NK-92 treated with Interleukin-12 subunit alpha and Interleukin-12 subunit beta, amount 100 ng/mL, for 24 hours (cell line): ENCODE measurements around the gene PLCB4.

Source experiments
- DNase-seq: peaks from one replicate; lab custom pipeline; 2025; lab: John Stamatoyannopoulos, UW

Gene PLCB4

DNA sequence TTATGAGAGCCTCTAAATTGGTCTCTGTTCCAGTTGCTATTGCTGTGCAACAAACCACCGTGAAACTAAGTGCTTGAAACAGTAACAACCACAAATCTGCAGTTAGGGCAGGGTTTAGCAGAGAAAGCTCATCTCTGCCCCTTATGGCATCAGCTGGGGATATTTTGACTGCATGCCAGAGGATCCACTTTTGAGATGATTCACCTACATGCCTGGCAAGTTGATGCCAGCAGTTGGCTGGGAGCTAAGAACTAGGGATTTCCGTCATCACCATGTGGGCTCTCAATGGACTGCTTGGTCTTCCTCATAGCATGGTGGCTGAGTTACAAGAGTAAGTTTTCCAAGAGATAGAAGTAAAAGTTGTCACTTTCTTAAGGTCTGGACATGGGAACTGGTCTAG lies 35.1 kb downstream of the PLCB4 start:
- DNase-seq: no peak

DNA sequence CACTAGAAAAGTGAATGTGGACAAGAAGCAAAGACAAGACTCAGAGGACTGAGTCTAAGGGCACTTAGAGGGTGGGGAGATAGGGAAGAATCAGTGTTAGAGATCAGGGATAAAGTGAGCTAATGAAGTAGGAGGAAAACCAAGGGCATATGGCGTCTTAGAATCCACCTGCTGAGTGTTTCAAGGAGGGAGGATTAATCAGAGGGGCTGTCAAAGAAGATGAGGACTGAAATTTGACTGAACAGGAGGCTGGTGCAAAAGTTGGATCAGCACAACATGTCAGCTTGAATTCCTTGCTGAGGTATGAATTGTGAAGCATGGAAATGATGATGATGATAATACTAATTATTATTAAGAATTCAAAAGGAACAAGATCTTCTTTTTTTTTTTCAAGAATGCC lies 39.4 kb downstream of the PLCB4 start:
- DNase-seq: no peak

DNA sequence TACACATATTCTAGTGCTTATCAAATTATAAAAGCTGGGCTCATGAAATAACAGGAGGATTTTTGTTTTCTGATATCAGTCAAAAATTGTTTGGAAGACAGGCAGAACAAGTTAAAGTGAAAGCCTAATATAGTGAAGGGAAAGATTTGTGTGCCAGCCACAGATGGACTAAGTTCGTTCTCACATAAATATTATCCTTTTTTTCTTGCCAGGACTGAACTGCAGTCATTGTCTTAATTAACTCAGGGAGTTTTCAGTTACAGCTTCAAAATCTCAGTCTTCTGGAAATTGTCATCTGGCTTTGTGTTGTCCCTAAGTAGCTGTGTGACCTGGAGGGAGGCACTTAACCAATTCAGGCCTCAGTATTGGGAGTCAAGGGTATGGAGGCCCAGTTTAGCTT lies 40.7 kb downstream of the PLCB4 start:
- no peak for DNase-seq

DNA sequence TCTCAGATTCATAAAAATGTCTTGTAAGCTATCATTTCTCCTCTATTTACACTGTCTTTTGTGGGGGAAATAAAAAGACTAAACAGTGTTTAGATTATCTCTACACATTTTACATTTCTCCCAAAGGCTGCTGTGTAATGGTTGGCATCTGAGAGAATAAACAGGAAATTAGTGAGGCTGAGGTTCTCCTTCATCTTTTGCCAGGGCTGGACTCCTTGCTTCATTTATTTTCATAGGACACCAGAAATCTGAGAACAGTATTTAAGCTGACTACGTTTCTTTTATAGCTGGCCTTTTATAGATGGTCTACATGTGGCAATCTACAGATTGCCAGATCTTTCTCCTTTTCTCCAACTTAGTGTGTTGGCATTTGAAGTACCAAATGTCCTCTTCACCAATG lies 41.5 kb downstream of the PLCB4 start:
- DNase-seq: no peak

DNA sequence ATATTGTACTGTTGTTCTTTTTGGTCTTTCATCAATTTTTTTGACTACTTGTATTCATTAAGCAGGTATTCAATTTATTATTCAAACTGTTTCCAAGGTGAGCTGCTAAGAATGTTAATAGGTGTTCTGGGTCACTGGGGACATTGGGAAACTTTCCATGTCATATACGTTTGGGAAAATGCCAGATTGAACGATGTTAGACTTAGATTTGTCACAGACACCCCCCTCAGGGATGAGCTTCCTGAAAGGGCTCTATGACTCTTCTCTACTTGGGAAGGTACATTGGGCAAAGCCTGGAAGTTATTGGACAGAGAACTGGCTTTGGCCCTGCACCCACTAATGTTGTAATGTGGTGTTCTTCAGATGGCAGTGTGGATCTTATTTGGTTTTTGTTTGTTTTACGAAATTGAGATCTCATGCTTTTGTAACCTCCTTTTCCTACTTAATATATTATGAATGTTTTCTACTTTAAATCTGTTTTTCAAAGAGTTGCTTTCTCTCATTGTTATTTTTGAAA lies 42.1 kb downstream of the PLCB4 start:
- no peak for DNase-seq

DNA sequence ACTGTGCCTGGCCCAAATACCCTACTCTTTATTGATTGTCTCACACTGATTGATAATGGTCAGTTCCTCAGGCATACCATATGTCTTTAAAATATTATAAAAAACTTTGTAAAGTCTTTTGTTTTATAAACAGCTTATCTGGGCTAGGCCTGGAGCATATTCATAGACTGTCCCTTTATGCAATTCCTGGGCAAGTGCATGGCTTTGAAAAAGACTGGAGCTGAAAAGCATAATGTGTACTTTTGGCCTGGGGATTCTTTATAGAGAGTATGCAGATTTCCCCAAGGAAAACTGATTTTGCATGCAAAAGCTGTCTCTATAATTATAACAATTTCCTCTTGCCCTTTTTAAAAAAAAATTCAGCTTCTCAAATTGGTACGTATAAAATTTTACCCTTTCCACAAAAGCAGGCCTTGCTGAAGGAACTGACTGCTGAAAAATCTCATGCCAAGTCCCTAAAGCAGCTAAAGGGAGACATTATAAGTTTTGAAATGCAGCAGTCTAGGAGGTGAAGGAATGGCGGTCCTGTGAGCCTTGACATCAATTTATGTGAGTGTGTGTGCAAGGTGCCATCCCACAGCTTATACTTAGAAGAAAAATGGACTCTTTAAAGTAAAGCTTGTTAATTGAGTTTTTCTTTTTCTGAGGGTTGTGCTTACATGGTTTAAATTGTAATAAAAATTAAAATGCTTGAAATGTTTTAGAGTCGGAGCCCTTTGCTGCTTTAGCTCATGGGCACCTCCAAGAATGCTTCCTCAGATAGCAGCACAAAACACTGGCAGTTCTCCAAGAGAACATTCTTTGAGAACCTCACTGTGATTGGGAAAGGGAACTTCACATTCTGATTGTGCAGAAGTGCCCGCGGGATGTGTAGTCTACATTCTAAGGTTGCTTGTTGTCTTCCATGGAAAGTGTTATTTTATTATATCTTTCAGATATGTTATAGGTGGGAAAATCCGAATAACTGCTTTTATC lies 43.9 kb downstream of the PLCB4 start:
- no peak for DNase-seq

DNA sequence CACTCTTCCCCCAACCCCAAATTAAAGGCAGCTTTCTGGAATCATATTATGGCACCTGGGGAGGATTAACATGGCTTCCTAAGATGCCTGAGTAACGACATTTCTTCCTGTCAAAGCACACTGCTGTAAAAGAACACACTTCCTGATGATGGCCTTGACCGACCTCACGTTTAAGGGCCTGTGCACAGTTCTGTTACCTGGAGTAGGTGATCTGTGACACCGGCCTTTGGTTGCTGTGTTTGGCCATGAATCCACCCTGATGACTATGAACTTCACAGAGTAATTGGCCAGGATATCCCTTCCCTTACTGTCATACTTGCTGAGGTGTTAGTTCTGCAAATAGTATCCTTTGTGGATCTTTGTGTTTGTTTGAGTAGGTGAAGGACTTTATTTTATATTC lies 45.8 kb downstream of the PLCB4 start:
- DNase-seq: no peak

DNA sequence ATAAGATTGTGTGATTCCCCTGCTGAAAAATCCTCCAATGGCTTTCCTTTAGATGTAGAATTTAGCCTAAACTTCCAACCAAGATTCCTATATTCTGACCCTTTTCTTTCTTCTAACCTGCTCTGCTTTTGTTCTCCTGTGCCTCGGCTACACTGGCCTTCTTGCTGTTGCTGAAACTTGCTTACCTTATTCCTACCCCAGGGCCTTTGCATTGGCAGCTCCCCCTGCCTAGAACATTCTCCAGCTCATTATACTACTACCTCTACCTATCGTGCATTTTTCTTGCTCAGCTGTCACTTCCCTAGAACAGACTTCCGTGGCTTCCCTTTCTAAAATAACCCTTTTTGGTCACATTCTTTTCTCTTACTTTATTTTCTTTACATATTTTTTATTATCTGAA lies 48.7 kb downstream of the PLCB4 start:
- no peak for DNase-seq

DNA sequence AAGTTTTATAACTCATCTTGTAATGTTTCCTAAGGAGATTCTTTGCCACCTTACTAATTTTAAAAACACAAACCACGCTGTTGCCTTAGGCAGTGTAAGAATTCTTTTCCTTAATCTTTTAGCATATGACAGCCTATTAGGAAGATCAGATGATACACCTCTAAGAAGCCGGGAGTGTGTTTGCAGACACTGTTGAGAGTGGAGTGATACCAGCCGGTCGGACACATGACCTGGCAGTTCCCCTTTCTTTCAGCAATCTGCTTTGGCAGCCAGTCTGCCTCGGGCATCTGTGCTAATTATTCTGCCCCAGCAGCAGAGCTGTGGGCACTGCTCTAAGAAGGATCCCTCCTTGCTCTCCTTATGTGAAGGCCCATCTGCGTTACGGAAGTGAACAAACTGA lies 50.9 kb downstream of the PLCB4 start:
- no peak for DNase-seq

DNA sequence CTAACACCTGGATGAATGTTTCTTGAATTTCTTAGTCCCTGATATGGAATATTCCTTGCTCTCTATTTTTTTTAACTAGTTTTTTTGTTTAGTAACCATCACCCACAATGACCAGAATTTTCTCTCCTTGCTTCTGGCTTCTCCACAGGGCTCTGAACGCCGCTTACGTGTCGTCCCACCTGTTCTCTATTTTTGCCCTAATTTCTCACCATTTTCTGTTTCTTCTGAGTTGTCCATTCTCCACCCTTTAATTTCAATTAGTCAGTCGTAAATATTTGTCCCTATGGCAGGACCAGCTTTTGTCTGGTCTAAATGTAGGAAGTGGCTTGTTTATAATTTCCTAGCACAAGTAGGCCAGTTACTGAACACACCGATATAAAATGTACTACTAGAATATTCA lies 52.3 kb downstream of the PLCB4 start:
- no peak for DNase-seq

DNA sequence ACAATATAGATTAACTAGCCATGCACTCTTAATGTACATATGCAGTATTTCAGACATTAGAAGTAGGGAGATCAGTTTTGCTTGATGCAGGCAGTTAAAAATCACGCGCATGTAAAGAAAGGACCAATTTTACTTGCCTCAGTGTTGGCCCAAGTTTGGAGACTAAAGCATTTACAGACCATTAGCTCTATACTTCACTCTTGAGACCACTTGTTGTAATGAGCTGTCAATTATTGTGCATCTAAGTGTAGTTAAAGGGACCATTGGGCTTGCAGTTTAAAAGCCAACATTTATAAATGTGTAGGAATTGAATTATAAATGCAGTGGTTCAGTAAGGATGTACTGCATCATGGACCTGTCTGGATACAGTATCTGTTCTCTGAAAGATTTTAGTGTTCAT lies 53.7 kb downstream of the PLCB4 start:
- no peak for DNase-seq

DNA sequence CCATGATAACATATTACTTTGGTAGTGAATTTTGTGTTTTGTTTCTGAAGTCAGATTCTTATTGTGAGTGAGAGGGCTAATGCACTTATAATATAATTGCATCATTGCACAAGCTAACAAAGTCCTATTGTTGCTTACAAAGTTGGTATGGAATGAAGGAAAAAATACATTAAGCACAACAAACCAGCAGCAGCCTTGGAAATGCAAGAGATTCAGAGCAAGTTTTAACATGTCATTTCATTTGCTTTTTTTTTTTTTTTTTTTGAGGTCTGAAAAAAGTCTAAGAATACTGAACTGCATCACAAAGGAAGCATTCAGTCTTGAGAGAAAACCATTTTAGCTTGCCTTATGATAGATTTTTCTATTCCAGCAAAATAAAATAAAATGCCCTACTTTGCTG lies 57.6 kb downstream of the PLCB4 start:
- no peak for DNase-seq

DNA sequence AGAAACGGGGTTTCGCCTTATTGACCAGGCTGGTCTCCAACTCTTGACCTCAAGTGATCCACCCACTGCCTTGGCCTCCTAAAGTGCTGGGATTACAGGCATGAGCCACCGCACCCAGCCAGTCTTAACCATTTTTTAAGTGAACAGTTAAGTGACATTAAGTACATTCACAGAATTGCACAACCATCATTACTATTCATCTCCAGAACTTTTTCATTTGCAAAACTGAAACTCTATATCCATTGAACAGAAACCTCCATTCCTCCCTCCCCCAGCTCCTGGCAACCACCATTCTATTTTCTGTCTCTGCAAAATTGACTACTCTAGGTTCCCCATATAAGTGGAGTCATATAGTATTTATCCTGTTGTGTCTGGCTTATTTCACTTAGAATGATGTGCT lies 59.7 kb downstream of the PLCB4 start:
- DNase-seq: no peak

DNA sequence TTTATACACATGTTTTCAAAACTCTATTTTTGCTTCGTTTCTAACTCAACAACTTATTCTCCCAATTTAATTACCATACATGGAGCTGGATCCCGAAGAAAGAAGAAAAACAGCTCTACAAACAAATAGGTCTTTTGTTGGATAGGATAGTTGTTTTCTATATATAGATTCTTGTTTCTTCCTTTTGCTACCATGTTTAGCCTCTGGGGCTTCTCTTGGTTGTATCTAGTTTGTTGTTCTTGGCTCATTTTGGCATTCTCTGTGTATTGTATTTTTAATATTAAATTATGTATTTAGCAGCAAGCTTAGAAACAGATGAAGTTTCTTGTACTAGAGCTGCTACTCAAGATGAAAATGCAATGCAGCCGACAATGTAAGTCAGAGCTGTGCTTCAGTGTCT lies 60.9 kb downstream of the PLCB4 start:
- no peak for DNase-seq

DNA sequence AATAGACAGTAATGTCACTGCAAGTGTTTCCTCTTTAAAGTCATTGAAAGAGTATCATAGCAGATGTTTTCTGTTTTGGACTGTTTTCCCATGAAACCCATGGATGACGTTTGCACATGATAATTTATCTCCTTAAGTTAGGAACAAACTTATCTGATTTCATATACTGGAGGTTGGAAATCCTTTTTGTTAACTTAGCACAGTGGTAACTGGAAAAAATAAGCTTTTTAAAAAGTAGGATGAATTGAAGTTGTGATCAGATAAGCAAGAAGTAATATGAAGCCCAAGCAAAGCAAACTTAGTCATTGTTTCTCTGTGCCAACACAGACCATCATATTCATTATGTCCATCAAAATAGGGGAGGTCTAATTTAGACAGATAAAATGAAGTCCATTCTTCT lies 61.6 kb downstream of the PLCB4 start:
- no peak for DNase-seq

DNA sequence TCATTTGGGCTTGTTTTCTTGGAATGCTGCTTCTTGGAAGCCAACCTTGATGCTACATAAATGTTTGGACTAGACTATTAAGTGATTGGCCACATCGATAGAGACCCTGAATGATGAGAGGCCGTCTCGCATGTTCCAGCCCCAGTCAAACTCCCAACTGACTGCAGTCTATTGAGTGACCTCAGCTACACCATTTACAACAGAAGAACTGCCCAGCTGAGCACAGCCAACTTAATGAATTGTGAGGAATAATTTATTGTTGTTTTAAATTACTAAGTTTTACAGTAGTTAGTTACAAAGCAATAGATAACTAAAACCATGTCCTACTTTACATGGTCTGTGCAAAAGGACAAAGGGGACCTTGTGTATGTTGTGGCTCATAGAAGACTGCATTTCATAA lies 63.0 kb downstream of the PLCB4 start:
- no peak for DNase-seq

DNA sequence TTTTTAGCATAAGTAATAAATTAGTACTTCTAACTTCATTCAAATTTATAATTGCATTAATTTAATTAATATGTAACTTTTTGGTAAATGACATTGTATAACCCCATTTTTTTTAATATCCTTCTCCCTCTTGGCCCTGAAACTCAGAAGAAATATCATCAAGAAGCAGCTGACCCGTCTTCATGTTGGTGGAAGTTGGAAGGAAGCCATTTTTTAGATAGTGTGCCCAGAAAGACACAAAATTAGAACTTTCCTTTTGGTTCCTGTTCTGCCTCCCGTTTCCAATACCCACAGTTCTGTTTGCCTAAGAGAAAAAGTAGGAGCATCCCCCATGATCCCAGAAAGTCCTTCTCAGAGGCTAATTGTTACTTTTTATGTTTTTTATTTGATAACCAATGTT lies 65.5 kb downstream of the PLCB4 start:
- no peak for DNase-seq

DNA sequence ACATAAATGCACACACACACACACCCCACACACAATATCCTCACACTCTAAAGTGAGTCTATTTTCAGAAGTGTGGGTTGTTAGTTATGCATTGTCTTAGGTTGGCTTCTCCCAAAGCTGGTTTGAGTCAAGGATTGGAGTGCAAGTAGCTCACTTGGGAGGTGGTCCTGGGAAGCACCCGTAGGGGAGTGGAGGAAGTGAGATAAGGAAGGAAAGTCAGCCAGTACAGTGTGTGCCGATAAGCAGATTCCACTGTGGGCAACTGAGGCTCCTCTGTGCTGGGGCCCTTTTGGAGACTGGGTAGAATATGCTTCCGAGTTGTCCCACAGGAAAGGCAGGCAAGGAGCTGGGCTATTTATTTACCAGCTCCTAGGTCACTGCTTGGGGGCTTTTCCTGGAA lies 67.2 kb downstream of the PLCB4 start:
- DNase-seq: no peak

DNA sequence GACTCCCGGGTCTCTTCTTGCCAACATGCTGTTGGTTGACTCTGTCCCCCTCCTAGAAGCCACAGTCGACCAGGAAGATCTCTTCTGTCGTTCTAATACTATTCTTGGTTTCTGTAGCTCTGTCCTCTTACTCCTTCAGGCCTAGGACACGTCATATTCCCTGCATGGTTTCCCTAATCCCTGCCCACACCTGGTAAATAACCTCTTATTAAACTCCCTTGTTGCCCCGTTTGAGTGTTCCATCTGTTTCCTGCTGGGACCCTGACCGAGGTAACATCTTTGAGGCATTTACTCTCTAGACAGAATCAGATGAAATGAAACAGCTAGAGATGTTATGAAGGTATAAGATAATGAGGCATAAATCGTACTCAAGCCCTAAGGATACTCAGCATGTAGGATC lies 68.1 kb downstream of the PLCB4 start:
- no peak for DNase-seq

DNA sequence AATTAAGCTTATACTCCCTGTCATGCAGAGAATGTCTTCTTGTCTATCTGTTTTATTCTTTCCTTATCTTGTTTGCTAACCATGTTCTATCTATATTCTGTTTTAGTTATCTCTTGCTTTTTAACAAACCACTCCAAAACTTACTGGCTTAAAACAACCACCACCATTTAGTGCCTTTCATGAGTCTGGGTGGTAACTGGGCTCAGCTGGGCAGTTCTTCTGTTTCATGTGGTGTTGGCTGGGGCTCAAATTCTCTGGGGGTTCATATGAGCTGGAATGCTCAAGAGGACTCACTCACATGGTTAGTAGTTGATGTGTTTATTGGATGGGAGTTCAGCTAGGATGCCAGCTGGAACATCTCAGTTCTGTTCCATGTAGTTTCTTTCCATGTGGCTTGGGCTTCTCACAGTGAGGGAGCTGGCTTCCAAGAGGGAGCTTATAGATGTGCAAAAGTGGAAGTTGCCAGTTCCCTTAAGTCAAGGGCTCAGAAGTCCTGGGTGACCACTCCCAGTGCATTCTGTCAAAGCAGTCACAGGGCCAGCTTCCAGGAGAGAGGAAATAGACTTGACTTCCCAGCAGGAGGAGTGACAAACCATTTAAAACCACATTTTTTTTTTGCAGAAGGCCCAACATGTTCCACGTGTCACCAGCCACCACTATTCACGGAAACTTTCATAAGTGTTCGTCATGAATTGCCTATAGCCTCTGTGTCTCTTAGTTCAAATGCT lies 70.4 kb downstream of the PLCB4 start:
- no peak for DNase-seq

DNA sequence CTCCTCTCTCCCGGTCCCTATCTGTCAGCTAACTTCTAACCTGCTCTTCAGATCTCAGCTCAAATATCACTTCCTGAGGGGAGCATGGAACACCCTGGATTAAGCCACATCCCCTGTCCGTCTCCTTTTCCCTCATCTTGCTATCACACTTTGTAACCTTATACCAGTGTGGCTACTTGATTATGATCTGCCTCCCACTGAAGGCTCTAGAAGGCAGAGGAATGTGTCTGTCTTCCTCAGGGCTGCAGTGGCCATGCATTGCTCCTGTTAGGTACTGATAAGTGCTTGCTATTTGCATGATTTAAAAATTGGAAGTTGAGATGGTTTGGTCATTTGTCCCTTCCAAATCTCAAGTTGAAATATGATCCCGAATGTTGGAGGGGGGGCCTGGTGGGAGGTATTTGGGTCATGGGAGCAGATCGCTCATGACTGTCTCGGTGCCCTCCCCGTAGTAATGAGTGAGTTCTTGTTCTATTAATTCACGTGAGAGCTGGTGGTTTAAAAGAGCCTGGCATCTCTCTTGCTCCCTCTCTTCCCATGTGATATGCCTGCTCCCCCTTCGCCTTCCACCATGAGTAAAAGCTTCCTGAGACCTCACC lies 71.4 kb downstream of the PLCB4 start:
- no peak for DNase-seq

DNA sequence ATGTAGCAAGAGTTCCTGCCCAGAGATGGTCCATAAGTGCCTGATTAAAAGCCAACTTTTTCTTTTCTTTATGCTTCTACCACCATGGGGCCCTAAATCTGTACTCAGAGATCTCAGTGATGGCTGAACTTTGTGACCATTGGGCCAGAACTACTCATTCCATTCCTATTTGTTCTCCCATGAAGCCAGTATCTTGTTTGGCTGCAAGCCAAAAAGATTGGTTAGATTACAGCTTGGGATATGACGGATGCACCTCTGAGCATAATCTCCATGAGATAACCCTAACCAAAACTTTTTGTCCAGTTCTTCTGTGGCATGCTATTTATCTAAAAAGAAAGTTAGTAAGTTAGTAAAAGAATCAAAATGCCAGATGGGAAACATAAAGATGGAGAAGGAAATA lies 72.2 kb downstream of the PLCB4 start:
- DNase-seq: no peak

DNA sequence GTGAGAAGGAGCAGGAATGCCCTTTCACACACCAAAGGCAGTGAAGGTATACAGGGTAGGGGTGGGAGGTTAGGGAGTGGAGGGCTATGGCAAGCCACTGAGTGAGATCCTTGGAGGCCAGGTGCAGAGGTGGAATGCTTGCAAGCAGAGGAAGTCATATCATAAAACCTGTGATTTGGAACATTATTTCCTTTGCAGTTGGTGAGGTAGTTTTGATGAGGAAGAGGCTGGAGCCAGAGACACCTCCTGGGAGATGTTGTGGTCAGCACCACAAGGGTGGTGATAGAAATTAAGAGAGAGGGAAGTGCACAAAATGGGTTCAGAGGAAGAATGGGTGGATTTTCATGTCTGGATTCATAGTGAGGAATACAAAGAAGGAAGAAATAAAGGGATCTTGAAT lies 73.0 kb downstream of the PLCB4 start:
- DNase-seq: no peak
